ES-I3 (cell line): ENCODE data around the gene MBD3L4.

ENCODE experiments used
- H3K36me3 ChIP-seq: 2 replicates; pipeline ENCODE4 v1.6.1; 2013; ENCODE audit warnings: mild to moderate bottlenecking, low read length, control low read depth, moderate library complexity; ENCODE audit not compliant: insufficient read depth
- H3K4me1 ChIP-seq: 2 replicates; pipeline ENCODE4 v1.6.1; 2013; ENCODE audit warnings: mild to moderate bottlenecking, control low read depth, low read length; ENCODE audit not compliant: insufficient read depth
- H3K9ac ChIP-seq: 2 replicates; pipeline ENCODE4 v1.6.1; 2013; ENCODE audit warnings: low read depth, mild to moderate bottlenecking, low read length, moderate library complexity
- H3K9me3 ChIP-seq: 2 replicates; pipeline ENCODE4 v1.6.1; 2013; ENCODE audit warnings: mild to moderate bottlenecking, low read length, moderate library complexity; ENCODE audit not compliant: control insufficient read depth, insufficient read depth

Gene MBD3L4

DNA sequence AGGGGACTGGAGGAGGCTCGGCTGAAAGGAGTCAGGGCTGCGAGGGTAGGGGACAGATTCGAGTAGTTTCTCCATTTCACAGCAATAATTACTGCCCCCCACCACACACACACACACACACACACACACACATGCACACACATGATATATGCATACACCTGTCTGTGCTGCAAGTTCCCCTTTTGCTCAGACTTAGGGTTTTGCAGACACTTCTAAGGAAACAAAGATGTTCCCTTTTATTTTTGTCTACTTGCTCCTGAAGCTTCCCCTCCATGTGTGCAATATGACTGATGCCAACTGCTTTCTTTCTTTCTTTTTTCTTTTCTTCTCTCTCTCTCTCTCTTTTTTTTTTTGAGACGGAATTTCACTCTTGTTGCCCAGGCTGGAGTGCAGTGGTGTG lies 32.1 kb downstream of the MBD3L4 start:
- Histone ChIP-seq H3K36me3 (no peaks in the 10 kb centered on the region), H3K9ac (no peak overlapping the region), H3K9me3 (no peaks in the 10 kb centered on the region), H3K4me1 (no peaks in the 10 kb centered on the region)

DNA sequence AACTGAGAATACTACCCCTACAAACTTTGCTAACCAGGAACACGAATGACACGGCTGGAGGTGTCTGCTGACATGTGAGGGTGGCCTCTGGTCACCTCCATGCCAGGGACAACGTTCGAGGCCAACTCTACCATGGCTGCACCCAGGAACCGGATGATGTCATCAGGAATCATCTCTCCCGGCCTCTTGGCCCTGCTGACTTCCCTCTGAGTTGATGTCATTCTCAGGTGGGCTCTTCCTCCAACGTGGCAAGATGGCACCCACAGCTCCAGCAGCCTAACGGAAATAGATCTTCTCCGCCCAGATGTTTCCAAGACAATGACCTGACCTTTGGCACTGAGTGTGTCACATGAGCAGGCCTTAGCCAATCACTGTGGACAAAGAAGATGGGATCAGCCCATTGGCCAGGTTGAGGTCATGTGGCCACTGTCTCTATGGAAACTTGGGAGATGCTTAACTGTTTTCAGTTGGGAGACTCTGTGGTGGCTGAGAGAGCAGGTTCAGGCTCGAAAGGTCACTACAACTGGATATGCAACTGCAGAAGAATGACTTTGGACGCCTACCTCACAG lies 33.8 kb downstream of the MBD3L4 start:
- no peaks in the 10 kb centered on the region for H3K9me3 ChIP-seq

DNA sequence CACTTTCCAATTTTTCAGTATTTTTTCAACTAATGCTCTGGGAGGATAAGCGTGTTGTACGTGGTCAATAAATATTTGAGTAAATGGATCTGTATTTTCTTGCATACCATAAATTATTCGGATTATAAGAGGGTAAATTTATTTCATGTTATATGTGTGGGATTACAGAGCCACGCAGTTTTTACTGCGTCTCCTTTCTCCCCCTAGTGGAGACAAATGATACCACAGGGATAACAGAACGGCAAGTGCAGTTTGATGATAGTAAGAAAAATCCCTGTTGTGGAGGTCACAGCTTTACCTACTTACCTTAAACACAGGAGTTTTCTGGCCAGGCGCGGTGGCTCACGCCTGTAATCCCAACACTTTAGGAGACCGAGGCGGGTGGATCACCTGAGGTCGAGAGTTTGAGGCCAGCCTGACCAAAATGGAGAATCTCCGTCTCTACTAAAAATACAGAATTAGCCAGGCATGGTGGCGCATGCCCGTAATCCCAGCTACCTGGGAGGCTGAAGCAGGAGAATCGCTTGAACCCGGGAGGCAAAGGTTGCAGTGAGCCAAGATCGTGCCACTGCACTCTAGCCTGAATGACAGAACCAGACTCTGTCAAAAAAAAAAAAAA lies 35.6 kb downstream of the MBD3L4 start:
- Histone ChIP-seq H3K9ac (no peak overlapping the region), H3K9me3 (no peaks in the 10 kb centered on the region), H3K4me1 (no peaks in the 10 kb centered on the region), H3K36me3 (no peaks in the 10 kb centered on the region)

More for the DNA sequence above, 33.8 kb downstream of the MBD3L4 start:
- Histone ChIP-seq H3K36me3 (no peaks in the 10 kb centered on the region), H3K9ac (no peak overlapping the region), H3K4me1 (no peaks in the 10 kb centered on the region)

DNA sequence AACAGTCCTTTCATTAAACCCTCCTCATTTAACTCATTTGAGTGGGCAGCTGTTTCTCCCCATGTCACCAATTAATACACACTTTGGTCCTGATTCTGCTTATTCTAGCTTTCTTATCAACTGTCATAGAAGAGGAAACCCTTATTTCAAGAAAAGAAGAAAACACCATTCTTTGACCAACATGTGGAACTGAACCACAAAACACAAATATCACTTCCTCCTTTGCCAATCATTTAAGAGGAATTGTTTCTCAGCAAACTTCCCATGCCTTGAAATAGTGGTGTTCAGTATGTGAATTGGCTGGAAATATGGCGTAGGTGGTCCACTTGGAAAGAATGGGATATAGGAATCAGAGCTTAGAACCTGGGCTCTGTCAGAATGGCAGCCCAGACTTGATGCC lies 39.2 kb downstream of the MBD3L4 start:
- H3K9ac ChIP-seq, result no peak overlapping the region
- no peaks in the 10 kb centered on the region for H3K4me1 ChIP-seq
- no peaks in the 10 kb centered on the region for H3K9me3 ChIP-seq
- H3K36me3 ChIP-seq, result no peaks in the 10 kb centered on the region

DNA sequence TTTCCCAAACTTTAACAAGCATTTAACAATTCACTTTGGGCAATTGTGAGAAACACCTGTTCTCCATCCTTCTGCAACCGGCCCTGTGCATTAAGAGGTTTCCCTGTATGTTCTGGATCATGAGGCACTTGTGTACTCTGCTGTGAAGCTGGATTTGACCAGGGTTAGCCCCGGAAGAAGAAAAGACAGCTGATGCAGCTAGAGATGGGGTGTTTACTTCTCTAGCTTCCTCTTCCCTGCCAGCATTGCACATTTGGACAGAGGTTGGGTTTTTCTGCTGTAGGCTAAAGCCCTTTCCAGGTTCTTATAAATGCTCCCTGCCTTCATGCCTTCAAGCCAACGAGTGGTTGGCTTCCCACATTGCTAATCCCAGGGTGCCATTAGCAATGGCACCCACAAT lies 39.6 kb downstream of the MBD3L4 start:
- Histone ChIP-seq H3K4me1 (no peaks in the 10 kb centered on the region), H3K9me3 (no peaks in the 10 kb centered on the region), H3K9ac (no peak overlapping the region), H3K36me3 (no peaks in the 10 kb centered on the region)

DNA sequence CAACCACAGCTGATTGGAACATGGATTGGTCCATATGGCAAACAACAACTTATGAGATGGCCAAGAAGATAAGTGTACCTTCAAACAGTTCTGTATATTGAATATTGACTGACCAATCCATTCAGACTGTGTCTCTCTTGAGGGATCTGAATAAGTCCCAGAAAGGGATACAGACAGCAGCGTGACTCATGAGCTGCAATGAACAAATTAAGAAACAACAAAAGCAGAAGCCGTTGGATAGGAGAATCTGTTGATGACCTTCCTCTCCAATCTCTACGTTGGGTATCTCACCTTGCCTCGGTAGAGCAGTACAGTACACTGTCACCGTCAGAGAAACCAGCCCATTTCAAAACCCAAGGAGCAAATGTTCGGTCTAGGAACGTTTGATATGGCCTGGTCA lies 40.0 kb downstream of the MBD3L4 start:
- Histone ChIP-seq H3K36me3 (no peaks in the 10 kb centered on the region), H3K9ac (no peak overlapping the region), H3K4me1 (no peaks in the 10 kb centered on the region), H3K9me3 (no peaks in the 10 kb centered on the region)

DNA sequence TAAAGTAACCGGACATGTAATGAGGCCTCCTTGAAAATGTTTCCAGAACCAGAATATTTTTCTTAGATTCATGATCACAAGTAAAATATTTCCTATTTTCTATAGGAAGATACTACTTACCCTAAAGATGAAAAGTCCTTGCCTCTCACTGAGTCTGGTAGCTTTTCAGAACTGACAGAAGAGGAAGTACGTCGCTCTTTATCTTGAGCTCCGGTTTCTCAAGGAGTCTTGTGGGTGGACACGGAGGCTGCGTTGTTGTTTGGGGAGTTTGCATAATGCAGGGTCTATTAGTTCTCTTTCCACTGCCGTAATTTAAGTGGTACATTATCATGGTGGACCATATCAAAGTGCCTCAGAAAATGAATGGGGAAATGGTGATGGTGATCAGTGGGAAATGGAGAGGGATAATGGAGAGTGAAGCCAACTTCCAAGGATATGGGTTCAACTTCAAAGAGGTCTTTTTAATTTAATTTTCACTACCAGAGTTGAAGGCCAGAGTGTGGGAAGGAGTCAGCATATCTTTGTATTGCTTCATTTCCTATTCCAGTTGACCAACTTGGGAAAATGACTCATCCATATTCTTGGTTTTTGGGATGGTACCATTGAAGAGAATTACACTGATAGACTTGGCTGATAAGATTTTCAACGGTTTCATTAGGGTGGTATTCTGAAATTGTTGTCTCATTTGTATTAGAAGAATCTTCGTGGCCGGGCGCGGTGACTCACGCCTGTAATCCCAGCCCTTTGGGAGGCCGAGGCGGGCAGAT lies 42.1 kb downstream of the MBD3L4 start:
- Histone ChIP-seq H3K4me1 (no peaks in the 10 kb centered on the region), H3K9me3 (no peaks in the 10 kb centered on the region), H3K36me3 (no peaks in the 10 kb centered on the region), H3K9ac (no peak overlapping the region)

DNA sequence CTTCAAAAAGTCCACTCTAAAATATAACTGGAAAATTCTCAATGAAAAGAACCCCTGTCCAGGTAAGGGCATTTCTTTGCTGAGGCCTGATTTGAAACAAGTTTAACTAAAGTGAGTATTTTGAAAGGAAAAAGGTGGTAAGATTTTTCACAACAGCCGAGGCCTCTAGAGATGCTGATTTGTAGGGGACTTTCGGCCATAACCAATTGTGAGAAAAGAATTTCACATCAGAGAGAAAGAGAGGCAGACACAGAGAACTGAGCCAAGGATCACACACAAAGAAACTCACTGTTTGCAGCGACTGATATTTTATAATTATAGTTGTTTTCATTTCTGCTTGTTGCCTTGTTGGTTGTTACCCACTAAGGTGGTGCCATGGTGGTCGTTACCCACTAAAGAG lies 43.2 kb downstream of the MBD3L4 start:
- Histone ChIP-seq H3K9ac (no peak overlapping the region), H3K9me3 (no peaks in the 10 kb centered on the region), H3K36me3 (no peaks in the 10 kb centered on the region), H3K4me1 (no peaks in the 10 kb centered on the region)

DNA sequence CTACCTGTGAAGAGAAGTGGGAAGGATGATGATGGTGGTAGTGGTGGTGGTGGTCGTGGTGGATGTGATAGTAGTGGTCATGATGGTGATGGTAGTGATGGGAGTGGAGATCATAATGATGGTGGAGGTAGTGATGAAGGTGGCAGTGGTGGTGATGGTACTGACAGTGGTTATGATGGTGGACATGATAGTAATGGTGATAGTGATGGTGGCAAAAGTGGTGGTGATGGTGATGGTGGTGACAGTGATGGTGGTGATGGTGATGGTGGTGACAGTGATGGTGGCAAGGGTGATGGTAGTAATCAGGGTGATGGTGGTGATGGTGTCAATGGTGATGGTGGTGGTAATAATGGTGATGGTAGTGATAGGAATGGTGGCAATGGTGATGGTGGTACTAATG lies 44.9 kb downstream of the MBD3L4 start:
- H3K36me3 ChIP-seq, result no peaks in the 10 kb centered on the region
- no peak overlapping the region for H3K9ac ChIP-seq
- H3K4me1 ChIP-seq, result no peaks in the 10 kb centered on the region
- H3K9me3 ChIP-seq, result no peaks in the 10 kb centered on the region

DNA sequence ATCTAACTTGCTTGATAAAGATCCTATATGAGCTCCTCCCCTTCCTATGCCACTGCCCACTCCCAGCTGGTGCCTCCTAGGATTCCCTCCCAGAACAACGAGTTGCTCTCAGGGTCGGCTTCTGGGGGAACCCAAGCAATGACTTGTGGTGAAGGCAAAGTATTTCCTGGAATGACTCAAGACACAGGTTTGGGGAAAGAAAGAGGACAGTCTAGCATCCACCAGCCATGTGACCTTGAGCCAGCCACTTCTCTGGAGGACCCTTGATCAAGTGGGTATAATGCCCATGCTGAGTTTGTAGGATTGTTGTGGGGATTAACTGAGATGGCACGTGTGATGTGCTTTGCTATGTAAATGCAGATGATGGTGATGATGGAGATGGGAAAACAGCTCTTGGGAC lies 51.7 kb downstream of the MBD3L4 start:
- H3K9ac ChIP-seq, result no peak overlapping the region
- H3K4me1 ChIP-seq, result no peaks in the 10 kb centered on the region
- no peaks in the 10 kb centered on the region for H3K36me3 ChIP-seq
- 0 out of 2 replicates have a peak, but pooled peaks cover 2% of the 10 kb centered on the region for H3K9me3 ChIP-seq

DNA sequence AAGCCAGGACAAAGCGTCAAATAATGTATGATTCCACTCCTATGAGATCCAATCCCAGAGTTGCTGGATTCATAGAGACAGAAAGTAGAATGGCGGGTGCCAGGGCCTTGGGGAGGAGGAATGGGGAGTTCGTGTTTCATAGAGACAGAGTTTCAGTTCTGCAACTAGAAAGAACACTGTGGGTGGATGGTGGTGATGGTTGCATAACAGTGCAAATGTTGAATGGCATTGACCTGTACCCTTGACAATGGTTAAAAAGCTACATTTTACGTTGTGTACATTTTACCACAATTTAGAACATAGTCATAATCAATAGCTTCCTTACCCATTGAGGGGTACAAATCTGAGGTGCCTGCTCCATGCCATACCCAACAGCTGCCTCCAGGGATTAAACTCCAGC lies 52.1 kb downstream of the MBD3L4 start:
- Histone ChIP-seq H3K4me1 (no peaks in the 10 kb centered on the region), H3K9me3 (0 out of 2 replicates have a peak, but pooled peaks cover 2% of the 10 kb centered on the region), H3K36me3 (no peaks in the 10 kb centered on the region), H3K9ac (no peak overlapping the region)
